SK-N-SH (cell line): ENCODE results near the gene CCDC32. TPM values are rescaled to one million over a fixed set of nuclear protein-coding genes. Genes with fewer than 3 reads are reported as not detected.

ENCODE experiments used
- CTCF ChIA-PET: fragments of 300-600, 350-600 bp; formaldehyde crosslinking; extraction: SDS; loops from one replicate; lab custom pipeline; 2021; lab: Yijun Ruan, JAX
- POLR2A ChIA-PET: fragments of 350-600 bp; sonication (Branson Sonifier 250); formaldehyde crosslinking; extraction: SDS; loops from one replicate; lab custom pipeline; 2020; ENCODE audit warnings: antibody characterized with exemption, inconsistent platforms; lab: Yijun Ruan, JAX
- DNase-seq: peaks from one replicate; pipeline ENCODE4 v3.0.0; 2012
- H2AFZ ChIP-seq: fragments of 200-600 bp; sonication (generic); 2 replicates; pipeline ENCODE4 v1.8.1; 2016; ENCODE audit warnings: antibody characterized with exemption, mild to moderate bottlenecking, low read depth
- H3F3A ChIP-seq: fragments of 200-600 bp; sonication (generic); replicated peaks from 2 replicates; pipeline ENCODE3; 2016; ENCODE audit warnings: antibody characterized with exemption, mild to moderate bottlenecking; ENCODE audit not compliant: insufficient read depth
- H3K27ac ChIP-seq, 2 experiments: fragments of 200-500 bp in 1 of 2; fragments of 200-600 bp in 1 of 2; sonication (Bioruptor generic) in 1 of 2; sonication (generic), shearing (Covaris generic) in 1 of 2; 2 replicates each; pipeline versions ENCODE4 v1.5.1 to v1.6.1; 2014 to 2016; ENCODE audit warnings: low read depth in 2 of 2, inconsistent platforms in 1 of 2, low read length in 1 of 2, mild to moderate bottlenecking in 1 of 2, mixed read lengths in 1 of 2
- H3K27me3 ChIP-seq: fragments of 200-600 bp; sonication (generic), shearing (Covaris generic); 2 replicates; pipeline ENCODE4 v1.6.1; 2016; ENCODE audit warnings: mixed run types; ENCODE audit not compliant: insufficient read depth
- H3K36me3 ChIP-seq, 2 experiments: fragments of 200-500 bp in 1 of 2; fragments of 200-600 bp in 1 of 2; sonication (Bioruptor generic) in 1 of 2; sonication (generic) in 1 of 2; replicated peaks in 1 of 2; 2 replicates each; pipeline versions ENCODE3 to v1.5.1; 2014 to 2016; ENCODE audit warnings: low read length in 1 of 2, mild to moderate bottlenecking in 1 of 2; ENCODE audit not compliant: insufficient read depth in 2 of 2, control insufficient read depth in 1 of 2
- H3K4me1 ChIP-seq, 2 experiments: fragments of 200-500 bp in 1 of 2; fragments of 200-600 bp in 1 of 2; sonication (Bioruptor generic) in 1 of 2; sonication (generic), shearing (Covaris generic) in 1 of 2; 2 replicates each; pipeline versions ENCODE4 v1.5.1 to v1.6.1; 2014 to 2016; ENCODE audit warnings: low read depth in 1 of 2, low read length in 1 of 2, mixed run types in 1 of 2; ENCODE audit not compliant: insufficient read depth in 2 of 2, control insufficient read depth in 1 of 2
- H3K4me2 ChIP-seq: fragments of 200-600 bp; sonication (generic), shearing (Covaris generic); 2 replicates; pipeline ENCODE4 v1.6.1; 2017; ENCODE audit warnings: mixed run types
- H3K4me3 ChIP-seq, 2 experiments: fragments of 200-500 bp in 1 of 2; fragments of 200-600 bp in 1 of 2; sonication (Bioruptor generic) in 1 of 2; sonication (generic), shearing (Covaris generic) in 1 of 2; 2 replicates each; pipeline versions ENCODE4 v1.5.1 to v1.8.1; 2014 to 2016; ENCODE audit warnings: low read depth in 2 of 2, inconsistent platforms in 1 of 2, low read length in 1 of 2, mild to moderate bottlenecking in 1 of 2, mixed read lengths in 1 of 2, moderate library complexity in 1 of 2
- H3K79me2 ChIP-seq: fragments of 200-600 bp; sonication (generic); 2 replicates; pipeline ENCODE4 v1.8.1; 2017; ENCODE audit warnings: mild to moderate bottlenecking; ENCODE audit not compliant: insufficient read depth
- H3K9ac ChIP-seq: fragments of 200-600 bp; sonication (generic); 2 replicates; pipeline ENCODE4 v1.6.1; 2017; ENCODE audit warnings: mixed run types
- H3K9me2 ChIP-seq: fragments of 200-600 bp; sonication (generic); 2 replicates; pipeline ENCODE4 v1.6.1; 2017; ENCODE audit warnings: mixed run types
- H3K9me3 ChIP-seq: fragments of 200-600 bp; sonication (generic); 2 replicates; pipeline ENCODE4 v1.6.1; 2017; ENCODE audit warnings: mixed run types, mild to moderate bottlenecking, moderate library complexity
- H4K20me1 ChIP-seq: fragments of 200-600 bp; sonication (generic); 2 replicates; pipeline ENCODE4 v1.6.1; 2017; ENCODE audit warnings: mild to moderate bottlenecking, mixed run types; ENCODE audit not compliant: insufficient read depth
- CHD2 ChIP-seq: fragments of 150-350 bp; IDR thresholded peaks from 2 replicates; pipeline ENCODE4 v1.6.1; 2018; ENCODE audit warnings: low read length; ENCODE audit not compliant: partially characterized antibody
- CTCF ChIP-seq: fragments of 200-600 bp; sonication (generic); IDR thresholded peaks from 2 replicates; pipeline ENCODE4 v1.6.1; 2017; ENCODE audit warnings: antibody characterized with exemption, mild to moderate bottlenecking, moderate library complexity
- EP300 ChIP-seq, 2 experiments: IDR thresholded peaks; 2 replicates each; pipeline versions ENCODE4 v1.4.0 to v1.6.1; 2012; ENCODE audit warnings: borderline replicate concordance in 1 of 2, low read depth in 1 of 2, low read length in 1 of 2
- EZH2phosphoT487 ChIP-seq: fragments of 200-600 bp; sonication (generic); IDR thresholded peaks from 2 replicates; pipeline ENCODE4 v1.6.1; 2017; ENCODE audit warnings: low read depth, mixed run types, mild to moderate bottlenecking, antibody characterized with exemption, moderate library complexity, borderline replicate concordance
- FOSL2 ChIP-seq: IDR thresholded peaks from 2 replicates; pipeline ENCODE4 v1.4.0; 2012; ENCODE audit warnings: low read depth, mild to moderate bottlenecking, moderate library complexity, borderline replicate concordance
- FOXJ3 ChIP-seq: sonication (generic); formaldehyde crosslinking; IDR thresholded peaks from 2 replicates; pipeline ENCODE4 v1.5.1; 2020; ENCODE audit warnings: mild to moderate bottlenecking, missing genetic modification reagents
- FOXM1 ChIP-seq: IDR thresholded peaks from 2 replicates; pipeline ENCODE4 v1.4.0; 2012; ENCODE audit warnings: low read depth, mild to moderate bottlenecking
- GABPA ChIP-seq: IDR thresholded peaks from 2 replicates; pipeline ENCODE4 v1.4.0; 2012; ENCODE audit warnings: low read depth, mild to moderate bottlenecking
- PBX3 ChIP-seq: IDR thresholded peaks from 2 replicates; pipeline ENCODE4; 2012
- POLR2AphosphoS5 ChIP-seq: IDR thresholded peaks from 2 replicates; pipeline ENCODE4 v1.6.1; 2012; ENCODE audit warnings: low read depth, low read length
- RAD21 ChIP-seq: IDR thresholded peaks from 2 replicates; pipeline ENCODE4 v1.6.1; 2012; ENCODE audit warnings: mild to moderate bottlenecking, low read length
- RCOR1 ChIP-seq: fragments of 150-350 bp; IDR thresholded peaks from 2 replicates; pipeline ENCODE4 v1.6.1; 2017; ENCODE audit warnings: antibody characterized with exemption, low read length
- RFX5 ChIP-seq: IDR thresholded peaks from 2 replicates; pipeline ENCODE4 v1.6.1; 2012; ENCODE audit warnings: mild to moderate bottlenecking, improper control_type of control experiment, low read length
- RXRA ChIP-seq: IDR thresholded peaks from 2 replicates; pipeline ENCODE4 v1.4.0; 2012; ENCODE audit warnings: low read depth, mild to moderate bottlenecking, borderline replicate concordance
- SMC3 ChIP-seq: IDR thresholded peaks from 2 replicates; pipeline ENCODE4 v1.6.1; 2012; ENCODE audit warnings: low read depth, low read length, improper control_type of control experiment
- TAF1 ChIP-seq: IDR thresholded peaks from 2 replicates; pipeline ENCODE4 v1.6.1; 2012; ENCODE audit warnings: low read depth, mild to moderate bottlenecking, low read length, moderate library complexity, borderline replicate concordance
- TEAD4 ChIP-seq: IDR thresholded peaks from 2 replicates; pipeline ENCODE4 v1.4.0; 2012; ENCODE audit warnings: mild to moderate bottlenecking, borderline replicate concordance; ENCODE audit not compliant: insufficient read depth
- USF1 ChIP-seq: IDR thresholded peaks from 2 replicates; pipeline ENCODE4 v1.4.0; 2012; ENCODE audit warnings: low read depth, borderline replicate concordance
- YY1 ChIP-seq: IDR thresholded peaks from 2 replicates; pipeline ENCODE4 v1.4.0; 2012; ENCODE audit warnings: low read depth, mild to moderate bottlenecking
- ZBTB33 ChIP-seq: IDR thresholded peaks from 2 replicates; pipeline ENCODE4 v1.4.0; 2012; ENCODE audit warnings: low read depth, borderline replicate concordance
- WGBS: methylation state at CpG from one replicate; pipeline ENCODE4 v1.1.6; 2017; ENCODE audit warnings: low lambda C conversion rate; 5-methylcytosine and 5-hydroxymethylcytosine counted together
- polyA plus RNA-seq, 3 experiments: library from polyadenylated mRNA; depleted of rRNA; stranded (reverse); fragments of >200 nt; gene quantifications; 2 replicates each; pipeline ENCODE4 v1.2.3, GENCODE V29; 2012

The CCDC32 gene
- polyA plus RNA-seq, 1 of the 3 experiments (the other 2 are of a cell fraction): 7.4 TPM

- no peaks in the 10 kb centered on the region for H3K9me2 ChIP-seq
- no peaks in the 10 kb centered on the region for H3K4me1 ChIP-seq
- H3F3A ChIP-seq: peaks cover 5% of the 10 kb centered on the region
- H2AFZ ChIP-seq: peak overlapping the region; percentile 95
- peak; percentile 80 for DNase-seq
- peak overlapping the region; percentile 70 to 89 for H3K4me3 ChIP-seq
- TF ChIP-seq GABPA (peak; percentile 39; the same call in 1 of the 2 replicates), FOXM1 (no peak; the same call in 1 of the 2 replicates), TAF1 (no peak; the same call in 1 of the 2 replicates), POLR2AphosphoS5 (no peak), SMC3 (no peak)
- ChIA-PET CTCF (interaction anchor here (1.1 kb wide), 2 partner anchors 68 to 298 kb away, joined by 3 to 4 read pairs; no protein-coding TSS in a partner anchor), POLR2A (interaction anchor here (0.9 kb wide), 1 partner anchor 100 kb away, joined by 3 read pairs; the partner anchor contains the start of gene RAD51)
- H3K4me2 ChIP-seq: peak overlapping the region; percentile 73
- no peaks in the 10 kb centered on the region for H3K9me3 ChIP-seq
- H4K20me1 ChIP-seq: no peaks in the 10 kb centered on the region
- H3K27ac ChIP-seq: peak overlapping the region; percentile 96 to 97; a peak in 3 of 4 replicates
- 4% methylated on average over 23 of the region's 31 CpGs for WGBS
- peak overlapping the region; percentile 99 for H3K9ac ChIP-seq
- H3K79me2 ChIP-seq: peaks cover 51% of the 10 kb centered on the region
- no peaks in the 10 kb centered on the region for H3K27me3 ChIP-seq
- H3K36me3 ChIP-seq: no peaks in the 10 kb centered on the region
Measured at GRCh38 chr15:40594429-40594836, 29.6 kb upstream of the CCDC32 start.

GRCh38 chr15:40593588-40594428, 29.0 kb upstream of the CCDC32 start, which contains the start of gene KNL1:
TSS of gene KNL1 (plus strand) at chr15:40594249. CDS start at chr15:40602932, 8,683 bp downstream.
- Histone ChIP-seq H3K9me2 (no peaks in the 10 kb centered on the region), H3K9ac (peak within 1 kb of the TSS; percentile 99), H3K4me2 (peak within 1 kb of the TSS; percentile 73), H3K9me3 (no peaks in the 10 kb centered on the region), H3K4me1 (no peaks in the 10 kb centered on the region), H2AFZ (peak within 1 kb of the TSS; percentile 95), H3K36me3 (no peaks in the 10 kb centered on the region), H3K27ac (peak within 1 kb of the TSS; percentile 96 to 97), H3K4me3 (peak within 1 kb of the TSS; percentile 70 to 89), H3K79me2 (peaks cover 44% of the 10 kb centered on the region), H3K27me3 (no peaks in the 10 kb centered on the region), H4K20me1 (no peaks in the 10 kb centered on the region), H3F3A (peaks cover 5% of the 10 kb centered on the region)
- POLR2A ChIA-PET: interaction anchor here (0.9 kb wide), 1 partner anchor 101 kb away, joined by 3 read pairs; the partner anchor contains the start of gene RAD51
- peak; percentile 86 for DNase-seq
- CTCF ChIA-PET: interaction anchor here (1.2 to 1.3 kb wide), 2 partner anchors 74 to 264 kb away, joined by 5 read pairs; no protein-coding TSS in a partner anchor
- 3% methylated on average over 29 of the region's 41 CpGs for WGBS
- peak; percentile 22; the same call in 1 of the 2 replicates for TF ChIP-seq TAF1
- TF ChIP-seq CHD2: peak; percentile 82
- no peak for TF ChIP-seq RXRA
- TF ChIP-seq CTCF: no peak
- TF ChIP-seq FOXJ3 (CRISPR knock-in tag): 0 out of 2 replicates have a peak, but pooled peaks have one; percentile 49
- TF ChIP-seq EZH2phosphoT487: no peak
- TF ChIP-seq TEAD4: peak; percentile 97
- TF ChIP-seq RAD21: no peak
- TF ChIP-seq USF1: no peak
- no peak for TF ChIP-seq PBX3
- no peak for TF ChIP-seq RCOR1
- peak; percentile 76; the same call in 1 of the 2 replicates for TF ChIP-seq FOSL2
- no peak for TF ChIP-seq EP300 (IDR thresholded peaks at IDR 0.05; ENCODE audit: borderline replicate concordance in 1 of 2, low read depth in 1 of 2, low read length in 1 of 2)
- no peak for TF ChIP-seq ZBTB33
- peak; percentile 99 for TF ChIP-seq YY1
- no peak for TF ChIP-seq RFX5
